Neural cell (in vitro differentiated cells): ENCODE data around the gene COLEC12.

Experiments
- EP300 ChIP-seq: fragments of 450-650 bp; conservative IDR thresholded peaks from 2 replicates; pipeline ENCODE4 v1.6.1; 2014; ENCODE audit warnings: antibody characterized with exemption, mild to moderate bottlenecking, moderate library complexity; ENCODE audit not compliant: poor library complexity, severe bottlenecking
- POLR2AphosphoS5 ChIP-seq: IDR thresholded peaks from 2 replicates; pipeline ENCODE4 v1.6.1; 2012
- TF ChIP-seq, protein P1 (sequence below): fragments of 450-650 bp; IDR thresholded peaks from 2 replicates; pipeline ENCODE4 v1.5.1; 2014; ENCODE audit warnings: antibody characterized with exemption, mild to moderate bottlenecking, moderate library complexity; ENCODE audit not compliant: poor library complexity, severe bottlenecking
- TF ChIP-seq, protein P2 (sequence below): IDR thresholded peaks from 2 replicates; pipeline ENCODE4 v1.6.1; 2012; ENCODE audit warnings: borderline replicate concordance

DNA sequence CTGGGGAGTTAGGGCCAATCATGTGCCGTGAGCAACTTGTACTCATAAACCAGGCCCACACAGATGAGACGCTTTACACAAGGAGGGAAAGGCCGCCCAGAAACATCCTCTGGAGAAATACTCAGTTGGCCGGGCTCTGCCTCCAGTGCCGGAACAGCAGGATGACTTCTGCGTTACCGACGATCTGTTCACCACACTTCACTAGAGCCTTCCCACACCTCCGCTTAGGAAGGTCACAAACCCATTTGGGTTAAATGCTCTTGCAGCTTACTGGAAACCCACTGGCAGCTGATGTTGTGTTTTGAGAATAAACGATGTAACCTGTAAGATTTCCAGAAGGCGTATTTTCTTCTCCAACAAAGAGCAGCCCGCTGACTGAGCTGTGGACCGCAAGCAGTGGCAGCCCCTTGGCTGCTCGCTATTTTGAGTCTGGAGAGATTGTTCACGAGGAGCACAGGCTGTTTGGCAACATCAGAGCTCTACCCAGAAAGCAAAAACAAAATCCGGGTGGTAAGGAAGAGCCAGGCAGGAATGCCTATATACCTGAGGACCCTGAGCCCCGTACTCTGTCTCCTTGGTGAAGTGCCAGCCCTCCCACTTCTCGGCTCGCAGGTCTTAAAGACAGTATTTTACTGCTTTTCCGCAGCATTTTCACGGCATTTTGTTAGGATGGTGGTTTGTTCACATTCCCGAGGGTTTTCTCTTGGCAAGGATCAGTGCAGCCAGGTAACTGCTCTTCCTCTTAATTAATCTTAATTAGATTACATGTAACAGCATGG lies 44.0 kb downstream of the COLEC12 start:
- TF ChIP-seq, protein P1, sequence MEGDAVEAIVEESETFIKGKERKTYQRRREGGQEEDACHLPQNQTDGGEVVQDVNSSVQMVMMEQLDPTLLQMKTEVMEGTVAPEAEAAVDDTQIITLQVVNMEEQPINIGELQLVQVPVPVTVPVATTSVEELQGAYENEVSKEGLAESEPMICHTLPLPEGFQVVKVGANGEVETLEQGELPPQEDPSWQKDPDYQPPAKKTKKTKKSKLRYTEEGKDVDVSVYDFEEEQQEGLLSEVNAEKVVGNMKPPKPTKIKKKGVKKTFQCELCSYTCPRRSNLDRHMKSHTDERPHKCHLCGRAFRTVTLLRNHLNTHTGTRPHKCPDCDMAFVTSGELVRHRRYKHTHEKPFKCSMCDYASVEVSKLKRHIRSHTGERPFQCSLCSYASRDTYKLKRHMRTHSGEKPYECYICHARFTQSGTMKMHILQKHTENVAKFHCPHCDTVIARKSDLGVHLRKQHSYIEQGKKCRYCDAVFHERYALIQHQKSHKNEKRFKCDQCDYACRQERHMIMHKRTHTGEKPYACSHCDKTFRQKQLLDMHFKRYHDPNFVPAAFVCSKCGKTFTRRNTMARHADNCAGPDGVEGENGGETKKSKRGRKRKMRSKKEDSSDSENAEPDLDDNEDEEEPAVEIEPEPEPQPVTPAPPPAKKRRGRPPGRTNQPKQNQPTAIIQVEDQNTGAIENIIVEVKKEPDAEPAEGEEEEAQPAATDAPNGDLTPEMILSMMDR: no peak
- TF ChIP-seq POLR2AphosphoS5: no peak
- TF ChIP-seq, protein P2, sequence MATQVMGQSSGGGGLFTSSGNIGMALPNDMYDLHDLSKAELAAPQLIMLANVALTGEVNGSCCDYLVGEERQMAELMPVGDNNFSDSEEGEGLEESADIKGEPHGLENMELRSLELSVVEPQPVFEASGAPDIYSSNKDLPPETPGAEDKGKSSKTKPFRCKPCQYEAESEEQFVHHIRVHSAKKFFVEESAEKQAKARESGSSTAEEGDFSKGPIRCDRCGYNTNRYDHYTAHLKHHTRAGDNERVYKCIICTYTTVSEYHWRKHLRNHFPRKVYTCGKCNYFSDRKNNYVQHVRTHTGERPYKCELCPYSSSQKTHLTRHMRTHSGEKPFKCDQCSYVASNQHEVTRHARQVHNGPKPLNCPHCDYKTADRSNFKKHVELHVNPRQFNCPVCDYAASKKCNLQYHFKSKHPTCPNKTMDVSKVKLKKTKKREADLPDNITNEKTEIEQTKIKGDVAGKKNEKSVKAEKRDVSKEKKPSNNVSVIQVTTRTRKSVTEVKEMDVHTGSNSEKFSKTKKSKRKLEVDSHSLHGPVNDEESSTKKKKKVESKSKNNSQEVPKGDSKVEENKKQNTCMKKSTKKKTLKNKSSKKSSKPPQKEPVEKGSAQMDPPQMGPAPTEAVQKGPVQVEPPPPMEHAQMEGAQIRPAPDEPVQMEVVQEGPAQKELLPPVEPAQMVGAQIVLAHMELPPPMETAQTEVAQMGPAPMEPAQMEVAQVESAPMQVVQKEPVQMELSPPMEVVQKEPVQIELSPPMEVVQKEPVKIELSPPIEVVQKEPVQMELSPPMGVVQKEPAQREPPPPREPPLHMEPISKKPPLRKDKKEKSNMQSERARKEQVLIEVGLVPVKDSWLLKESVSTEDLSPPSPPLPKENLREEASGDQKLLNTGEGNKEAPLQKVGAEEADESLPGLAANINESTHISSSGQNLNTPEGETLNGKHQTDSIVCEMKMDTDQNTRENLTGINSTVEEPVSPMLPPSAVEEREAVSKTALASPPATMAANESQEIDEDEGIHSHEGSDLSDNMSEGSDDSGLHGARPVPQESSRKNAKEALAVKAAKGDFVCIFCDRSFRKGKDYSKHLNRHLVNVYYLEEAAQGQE: no peak
- no peak for TF ChIP-seq EP300
